HG03066 (cell line): ENCODE results near the gene TOMM40.
"Not testable (repeated sequence)": the region's sequence is repeated elsewhere in the genome, so short reads cannot be mapped to it uniquely, and the experiment has no call there.

ENCODE experiments used
- ATAC-seq: cut with Tn5 transposase; IDR thresholded peaks from one replicate; pipeline ENCODE4 v1.9.1; 2021; ENCODE audit warnings: low read depth; ENCODE audit not compliant: unreplicated experiment

Gene TOMM40

GRCh38 chr19:44869733-44870470, 21.2 kb upstream of the TOMM40 start:
- no peak for ATAC-seq

DNA sequence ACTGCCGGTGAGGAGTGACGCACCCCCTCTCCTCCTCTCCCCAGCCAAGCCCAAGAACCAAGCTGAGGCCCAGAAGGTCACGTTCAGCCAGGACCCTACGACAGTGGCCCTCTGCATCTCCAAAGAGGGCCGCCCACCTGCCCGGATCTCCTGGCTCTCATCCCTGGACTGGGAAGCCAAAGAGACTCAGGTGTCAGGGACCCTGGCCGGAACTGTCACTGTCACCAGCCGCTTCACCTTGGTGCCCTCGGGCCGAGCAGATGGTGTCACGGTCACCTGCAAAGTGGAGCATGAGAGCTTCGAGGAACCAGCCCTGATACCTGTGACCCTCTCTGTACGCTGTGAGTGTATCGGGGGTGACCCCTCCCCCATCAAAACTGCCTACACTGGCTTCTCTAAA, 19.2 kb upstream of the TOMM40 start:
- no peak for ATAC-seq

DNA sequence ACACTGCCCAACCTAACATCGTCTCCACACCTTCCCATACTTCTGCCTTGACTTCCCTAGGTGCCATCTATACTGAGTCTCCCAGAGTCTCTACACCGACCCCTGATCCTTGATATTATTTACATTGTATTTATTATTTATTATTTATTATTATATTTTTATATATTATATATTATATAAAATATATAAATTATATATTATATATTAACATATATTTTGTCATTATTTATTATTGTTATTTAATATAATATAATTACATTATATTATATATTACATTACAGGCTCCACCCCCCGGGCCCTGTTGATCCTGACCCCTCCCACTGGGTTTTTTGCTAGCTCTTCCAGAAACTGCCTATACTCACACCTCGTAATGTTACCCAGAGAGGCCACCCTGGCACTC, 18.4 kb upstream of the TOMM40 start:
- ATAC-seq, result no peak

- ATAC-seq, result no peak
Observed at GRCh38 chr19:44874317-44874716, 16.7 kb upstream of the TOMM40 start.

DNA sequence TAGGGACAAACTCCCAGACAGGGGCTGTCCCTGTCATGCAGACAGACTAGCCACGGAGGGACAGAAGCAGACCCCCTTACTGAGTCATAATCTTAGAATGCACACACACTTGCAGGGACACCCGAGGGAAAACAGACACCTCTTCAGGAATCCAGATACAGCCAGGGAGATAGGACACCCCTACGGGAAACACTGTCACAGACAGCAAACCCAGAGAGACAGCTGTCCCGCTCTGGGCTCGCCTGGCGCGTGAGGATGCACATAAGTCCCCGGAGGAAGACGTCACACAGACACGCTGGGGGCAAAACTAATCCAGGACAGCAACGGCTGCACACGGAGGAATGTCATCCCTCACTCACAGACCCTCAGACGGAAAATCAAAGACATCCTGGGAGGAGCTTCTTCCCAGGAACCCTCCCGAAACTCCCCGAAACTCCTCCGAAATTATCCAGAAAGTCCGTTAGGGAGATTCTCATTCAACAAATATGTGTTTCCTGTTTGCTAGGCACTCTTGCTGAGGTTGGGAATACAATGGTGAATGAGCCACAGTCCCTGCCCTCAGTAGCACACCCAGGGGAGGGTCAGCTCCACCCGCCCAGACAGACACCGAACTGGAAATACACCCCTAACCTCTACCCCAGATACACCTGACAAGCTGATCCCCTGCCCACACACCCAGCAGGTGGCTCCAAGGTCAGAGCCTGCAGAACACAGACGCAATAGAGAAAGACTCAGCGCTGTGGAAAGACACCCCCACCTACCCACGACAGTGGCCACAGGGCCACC, 15.2 kb upstream of the TOMM40 start:
- ATAC-seq, result no peak

DNA sequence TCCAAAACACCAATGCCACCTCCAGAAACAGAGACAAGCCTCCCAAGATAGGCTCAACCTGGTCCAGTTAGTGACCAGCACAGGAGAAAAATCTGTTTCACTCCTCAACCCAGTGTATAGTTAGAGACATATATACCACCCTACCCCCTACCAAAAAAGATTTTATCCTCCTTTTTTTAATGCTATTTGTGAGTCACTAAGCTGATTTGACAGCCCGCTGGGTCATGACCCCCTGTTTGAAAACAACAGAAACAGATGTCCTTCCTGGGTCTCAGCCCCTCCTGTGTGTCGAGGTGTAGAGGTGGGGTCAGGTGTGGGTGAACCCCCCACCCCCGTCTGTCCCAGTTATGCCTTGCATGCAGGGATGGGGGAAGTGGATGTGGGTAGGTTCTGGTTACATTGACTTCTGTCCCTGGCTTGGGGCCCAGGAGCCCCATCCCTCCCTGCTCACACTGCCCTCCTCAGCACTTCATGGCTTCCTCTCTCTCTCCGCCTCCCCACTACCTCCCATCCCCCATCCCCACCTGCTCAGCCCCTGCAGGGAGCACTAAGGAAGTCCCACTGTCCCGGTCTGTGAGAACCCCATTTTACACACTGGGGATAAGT, 14.0 kb upstream of the TOMM40 start:
- ATAC-seq, result no peak

GRCh38 chr19:44878120-44878865, 12.8 kb upstream of the TOMM40 start:
- no peak for ATAC-seq

- no peak for ATAC-seq
Observed at GRCh38 chr19:44879309-44880065, 11.6 kb upstream of the TOMM40 start.

DNA sequence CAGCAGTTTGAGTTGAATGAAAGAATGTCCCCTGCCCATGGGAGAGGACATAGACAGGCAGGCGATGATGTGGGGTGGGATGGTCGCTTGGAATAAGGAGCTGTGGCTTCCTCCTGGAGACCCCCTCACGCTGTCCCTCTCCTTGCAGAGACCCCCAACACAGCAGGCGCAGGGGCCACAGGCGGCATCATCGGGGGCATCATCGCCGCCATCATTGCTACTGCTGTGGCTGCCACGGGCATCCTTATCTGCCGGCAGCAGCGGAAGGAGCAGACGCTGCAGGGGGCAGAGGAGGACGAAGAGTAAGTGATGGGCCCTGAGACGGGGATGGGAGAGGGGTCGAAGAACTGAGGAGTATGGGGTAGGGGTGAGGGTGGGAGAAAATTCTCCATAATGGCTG, 9.0 kb upstream of the TOMM40 start:
- no peak for ATAC-seq

- not testable (repeated sequence) for ATAC-seq
Observed at GRCh38 chr19:44882619-44883397, 8.2 kb upstream of the TOMM40 start.

GRCh38 chr19:44883922-44884321, 7.1 kb upstream of the TOMM40 start:
- ATAC-seq, result no peak

DNA sequence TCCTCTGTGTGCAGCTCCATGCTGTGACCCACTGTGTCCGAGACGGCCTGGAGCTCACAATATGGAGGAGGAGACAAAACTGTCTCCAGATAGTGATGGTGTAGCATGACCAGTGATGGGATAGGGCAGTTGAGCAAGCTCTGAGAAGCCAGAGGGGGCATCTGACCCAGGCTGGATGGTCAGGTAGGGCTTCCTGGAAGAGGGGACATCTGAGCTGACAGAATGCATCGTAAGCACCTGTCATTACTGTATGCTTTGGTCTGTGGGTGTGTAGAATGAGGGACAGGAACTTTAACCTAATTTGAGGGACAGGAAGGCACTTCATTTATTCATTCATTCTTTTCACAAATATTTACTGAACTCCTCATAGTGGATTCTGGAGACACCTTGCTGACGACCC, 6.5 kb upstream of the TOMM40 start:
- no peak for ATAC-seq

DNA sequence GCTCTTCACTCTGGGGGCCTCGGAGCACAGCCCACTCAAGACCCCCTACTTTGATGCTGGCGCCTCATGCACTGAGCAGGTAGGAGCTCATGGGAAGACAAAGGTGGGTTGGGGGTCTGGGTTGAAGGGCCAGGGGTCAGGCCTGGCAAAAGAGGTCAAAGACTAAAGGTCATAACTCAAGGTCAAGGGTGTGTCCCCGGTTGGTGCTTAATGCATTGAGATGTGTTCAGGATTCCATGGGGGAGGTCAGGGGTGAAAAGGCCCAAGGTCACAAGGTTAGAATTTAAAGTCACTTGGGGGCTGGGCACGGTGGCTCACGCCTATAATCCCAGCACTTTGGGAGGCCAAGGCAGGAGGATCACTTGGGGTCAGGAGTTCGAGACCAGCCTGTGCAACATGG, 4.9 kb upstream of the TOMM40 start:
- no peak for ATAC-seq

- ATAC-seq, result no peak
Observed at GRCh38 chr19:44887648-44888047, 3.4 kb upstream of the TOMM40 start.

DNA sequence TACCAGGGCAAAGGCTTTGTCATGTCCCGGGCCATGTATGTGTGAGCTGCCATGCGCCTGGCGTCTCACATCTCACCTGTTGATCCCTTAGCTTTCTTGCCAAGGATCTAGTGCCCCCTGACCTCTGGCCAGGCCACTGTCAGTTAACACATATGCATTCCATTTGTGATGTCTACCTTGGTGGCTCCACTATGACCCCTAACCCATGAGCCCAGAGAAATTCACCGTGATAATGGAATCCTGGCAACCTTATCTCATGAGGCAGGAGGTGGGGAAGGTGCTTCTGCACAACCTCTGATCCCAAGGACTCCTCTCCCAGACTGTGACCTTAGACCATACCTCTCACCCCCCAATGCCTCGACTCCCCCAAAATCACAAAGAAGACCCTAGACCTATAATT, 2.7 kb upstream of the TOMM40 start:
- not testable (repeated sequence) for ATAC-seq

DNA sequence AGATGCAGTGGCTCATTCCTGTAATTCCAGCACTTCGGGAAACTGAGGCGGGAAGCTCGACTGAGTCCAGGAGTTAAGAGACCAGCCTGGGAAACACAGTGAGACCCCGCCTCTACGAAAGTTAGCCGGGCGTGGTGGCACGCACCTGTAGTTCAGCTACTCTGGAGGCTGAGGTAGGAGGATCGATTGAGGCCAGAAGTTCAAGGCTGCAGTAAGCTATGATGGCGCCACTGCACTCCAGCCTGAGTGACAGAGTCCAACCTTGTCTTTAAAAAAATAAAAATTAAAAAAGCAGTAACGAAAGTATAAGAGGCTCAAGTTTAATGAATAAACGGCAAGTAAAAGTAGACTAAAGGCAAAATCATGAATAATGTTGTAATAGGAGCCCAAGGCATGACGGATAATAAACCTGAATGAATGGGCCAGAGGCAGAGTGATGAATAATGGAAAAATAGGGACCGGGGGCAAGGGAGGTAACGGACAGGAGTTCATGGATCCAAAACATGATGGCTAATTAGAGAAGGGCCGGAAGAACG, 1.2 kb upstream of the TOMM40 start:
- no peak for ATAC-seq

DNA sequence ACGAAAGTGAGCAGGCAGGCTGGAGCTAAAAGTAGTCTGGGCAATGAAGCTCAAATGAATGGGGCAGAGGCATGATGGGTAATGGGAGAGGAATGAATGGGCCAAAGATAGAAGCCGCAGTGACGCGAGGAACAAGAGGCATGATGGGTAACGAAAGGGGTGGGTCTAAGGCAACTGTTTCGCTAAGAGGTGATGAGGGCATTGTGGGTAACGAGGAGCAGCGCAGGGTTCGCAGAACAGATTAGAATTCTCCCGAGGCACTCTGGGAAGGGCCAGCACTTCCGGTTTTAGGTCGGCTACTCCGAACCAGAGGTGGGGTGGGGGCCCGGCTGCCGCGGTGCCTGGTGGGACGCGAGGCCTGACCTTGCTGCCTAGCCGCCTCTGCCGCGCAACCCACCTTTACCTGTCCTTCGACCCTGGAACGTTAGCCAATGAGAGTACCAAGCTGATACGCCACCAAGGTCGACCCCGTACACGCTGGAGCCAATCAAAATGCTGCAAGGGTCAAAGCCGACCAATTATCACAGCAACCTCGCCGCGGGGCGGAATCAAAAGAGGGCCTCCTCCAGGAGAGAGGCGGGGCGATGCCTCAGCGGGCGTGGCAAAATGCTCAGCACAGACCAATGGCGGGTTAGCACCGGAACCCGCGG, 563 bp upstream of the TOMM40 start:
- ATAC-seq, result peak; percentile 82

GRCh38 chr19:44892932-44893331, 1.9 kb downstream of the TOMM40 start:
- no peak for ATAC-seq
